K562 (cell line): Measurements from ENCODE around the gene DLGAP1.

Experiments
- CTCF ChIP-seq, 3 experiments: IDR thresholded peaks in 2 of 3; conservative IDR thresholded peaks in 1 of 3; 2 replicates each; pipeline ENCODE4 v1.5.1; 2011 to 2012; ENCODE audit warnings: low read length in 3 of 3, mild to moderate bottlenecking in 3 of 3, control low read depth in 2 of 3, improper control_type of control experiment in 1 of 3, inconsistent platforms in 1 of 3, low read depth in 1 of 3, mixed read lengths in 1 of 3, moderate library complexity in 1 of 3; ENCODE audit not compliant: insufficient read depth in 2 of 3
- GATA2 ChIP-seq: sonication (generic); formaldehyde crosslinking; IDR thresholded peaks from 2 replicates; pipeline ENCODE4 v1.4.0; 2020; ENCODE audit warnings: mild to moderate bottlenecking, missing genetic modification reagents
- MEF2A ChIP-seq: IDR thresholded peaks from 2 replicates; pipeline ENCODE4 v1.6.1; 2011; ENCODE audit warnings: low read depth, mild to moderate bottlenecking, low read length, moderate library complexity; ENCODE audit not compliant: control insufficient read depth
- PATZ1 ChIP-seq: fragments of 250-450 bp; sonication (Bioruptor Pico); IDR thresholded peaks from 2 replicates; pipeline ENCODE4 v1.5.0; 2020; ENCODE audit warnings: mild to moderate bottlenecking, borderline replicate concordance
- POLR2AphosphoS5 ChIP-seq: IDR thresholded peaks from 2 replicates; pipeline ENCODE4 v1.6.1; 2011; ENCODE audit warnings: mild to moderate bottlenecking, low read depth, low read length, moderate library complexity; ENCODE audit not compliant: control insufficient read depth, insufficient read depth
- SMAD1 ChIP-seq: fragments of 150-350 bp; IDR thresholded peaks from 2 replicates; pipeline ENCODE4 v1.6.1; 2014; ENCODE audit warnings: low read length, low read depth; ENCODE audit not compliant: partially characterized antibody

GRCh38 chr18:4335386-4335785 is 119.7 kb downstream of the DLGAP1 start:
- TF ChIP-seq PATZ1 = no peak
- TF ChIP-seq MEF2A = no peak
- TF ChIP-seq POLR2AphosphoS5 = no peak
- TF ChIP-seq CTCF (IDR thresholded peaks at IDR 0.05 in 2 of 3, conservative IDR thresholded peaks at IDR 0.05 in 1 of 3; ENCODE audit: insufficient read depth in 2 of 3, low read depth in 1 of 3, low read length in 3 of 3) = no peak
- TF ChIP-seq SMAD1 = no peak
- no peak for TF ChIP-seq GATA2 (CRISPR knock-in tag)
